Measurements from ENCODE around the gene TM6SF1. TPM values are rescaled to one million over a fixed set of nuclear protein-coding genes. Genes with fewer than 3 reads are reported as not detected.

TM6SF1 gene
- total RNA-seq, 4 donors from 2014 or later = 1.7 to 10.5 (median 3.9) TPM

GRCh38 chr15:83099290-83099689 is 8.2 kb upstream of the TM6SF1 start:
- no peaks in the 10 kb centered on the region for H3K4me1 ChIP-seq
- no peaks in the 10 kb centered on the region for H3K27me3 ChIP-seq
- no peak for TF ChIP-seq POLR2A (IDR thresholded peaks at IDR 0.05)
- TF ChIP-seq, protein P1, sequence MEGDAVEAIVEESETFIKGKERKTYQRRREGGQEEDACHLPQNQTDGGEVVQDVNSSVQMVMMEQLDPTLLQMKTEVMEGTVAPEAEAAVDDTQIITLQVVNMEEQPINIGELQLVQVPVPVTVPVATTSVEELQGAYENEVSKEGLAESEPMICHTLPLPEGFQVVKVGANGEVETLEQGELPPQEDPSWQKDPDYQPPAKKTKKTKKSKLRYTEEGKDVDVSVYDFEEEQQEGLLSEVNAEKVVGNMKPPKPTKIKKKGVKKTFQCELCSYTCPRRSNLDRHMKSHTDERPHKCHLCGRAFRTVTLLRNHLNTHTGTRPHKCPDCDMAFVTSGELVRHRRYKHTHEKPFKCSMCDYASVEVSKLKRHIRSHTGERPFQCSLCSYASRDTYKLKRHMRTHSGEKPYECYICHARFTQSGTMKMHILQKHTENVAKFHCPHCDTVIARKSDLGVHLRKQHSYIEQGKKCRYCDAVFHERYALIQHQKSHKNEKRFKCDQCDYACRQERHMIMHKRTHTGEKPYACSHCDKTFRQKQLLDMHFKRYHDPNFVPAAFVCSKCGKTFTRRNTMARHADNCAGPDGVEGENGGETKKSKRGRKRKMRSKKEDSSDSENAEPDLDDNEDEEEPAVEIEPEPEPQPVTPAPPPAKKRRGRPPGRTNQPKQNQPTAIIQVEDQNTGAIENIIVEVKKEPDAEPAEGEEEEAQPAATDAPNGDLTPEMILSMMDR (IDR thresholded peaks at IDR 0.05) = no peak
- no peak overlapping the region for H3K4me3 ChIP-seq
- intact Hi-C loops (cut with DNase I; ENCODE audit: low total_unique reads) = no loop called here
- no peaks in the 10 kb centered on the region for H3K36me3 ChIP-seq
- H3K9me3 ChIP-seq = peaks cover 0 to 3% of the 10 kb centered on the region in 2 donors
- no peak for DNase-seq
- H3K27ac ChIP-seq = no peak overlapping the region

GRCh38 chr15:83100097-83100646 is 7.3 kb upstream of the TM6SF1 start:
- no peaks in the 10 kb centered on the region for H3K36me3 ChIP-seq
- no peak overlapping the region for H3K27ac ChIP-seq
- TF ChIP-seq, protein P1 (IDR thresholded peaks at IDR 0.05) = no peak
- no peak for TF ChIP-seq POLR2A (IDR thresholded peaks at IDR 0.05)
- no peaks in the 10 kb centered on the region for H3K4me1 ChIP-seq
- no peak for DNase-seq
- no peaks in the 10 kb centered on the region for H3K27me3 ChIP-seq
- intact Hi-C loops (cut with DNase I; ENCODE audit: low total_unique reads) = no loop called here
- H3K9me3 ChIP-seq = peaks cover 0 to 3% of the 10 kb centered on the region in 2 donors
- H3K4me3 ChIP-seq = no peak overlapping the region

DNA sequence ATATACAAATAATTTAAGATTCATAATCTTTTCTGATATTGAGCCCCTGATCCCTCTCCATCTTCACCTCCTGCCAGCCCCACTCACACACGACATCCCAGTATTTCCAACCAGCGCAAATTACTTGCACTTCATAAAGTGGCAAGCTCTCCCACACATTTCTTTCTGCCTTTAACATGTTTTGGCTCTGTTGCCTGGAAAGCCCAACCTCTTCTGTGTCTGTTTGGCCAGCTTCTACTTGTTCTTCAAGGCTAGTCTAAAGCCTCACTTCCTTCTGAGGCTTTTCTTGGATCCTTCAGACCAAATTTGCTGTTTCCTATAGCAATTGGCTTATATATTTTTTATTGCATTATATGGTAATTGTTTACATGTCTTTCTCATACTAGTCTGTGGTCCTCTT is 5.1 kb upstream of the TM6SF1 start:
- TF ChIP-seq, protein P1 (IDR thresholded peaks at IDR 0.05) = no peak
- no peak for TF ChIP-seq POLR2A (IDR thresholded peaks at IDR 0.05)
- Histone ChIP-seq H3K27ac (no peak overlapping the region), H3K36me3 (no peaks in the 10 kb centered on the region), H3K4me3 (no peak overlapping the region), H3K4me1 (peaks cover 0 to 3% of the 10 kb centered on the region in 2 donors), H3K9me3 (peaks cover 0 to 3% of the 10 kb centered on the region in 2 donors), H3K27me3 (no peaks in the 10 kb centered on the region)
- intact Hi-C loops (cut with DNase I; ENCODE audit: low total_unique reads) = no loop called here
- DNase-seq = no peak

DNA sequence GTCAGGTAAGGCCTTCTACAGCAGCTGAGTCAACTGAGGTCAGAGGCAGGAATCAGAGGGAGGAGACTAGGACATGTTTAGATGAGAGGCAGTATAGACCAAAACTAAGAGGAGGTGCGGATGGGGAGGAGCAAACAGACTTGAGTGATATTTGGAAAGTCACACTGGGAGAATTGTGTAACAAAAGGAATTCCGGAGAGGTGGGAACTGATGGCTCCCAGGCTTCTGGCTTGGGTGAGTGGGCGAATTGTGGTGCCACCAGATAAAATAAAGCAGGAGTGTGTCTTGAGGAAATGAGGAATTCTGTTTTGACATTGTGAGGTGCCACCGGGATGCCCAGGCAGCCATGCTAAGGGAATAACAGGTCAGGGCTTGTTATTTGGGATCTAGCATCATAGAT is 3.3 kb upstream of the TM6SF1 start:
- DNase-seq = no peak
- Histone ChIP-seq H3K27me3 (no peaks in the 10 kb centered on the region), H3K27ac (no peak overlapping the region), H3K4me1 (peaks cover 0 to 10% of the 10 kb centered on the region in 2 donors), H3K4me3 (no peak overlapping the region), H3K9me3 (no peaks in the 10 kb centered on the region), H3K36me3 (no peaks in the 10 kb centered on the region)
- intact Hi-C loops (cut with DNase I; ENCODE audit: low total_unique reads) = no loop called here
- TF ChIP-seq POLR2A (IDR thresholded peaks at IDR 0.05) = no peak
- TF ChIP-seq, protein P1 (IDR thresholded peaks at IDR 0.05) = no peak

GRCh38 chr15:83105440-83105839 is 2.0 kb upstream of the TM6SF1 start:
- TF ChIP-seq, protein P1 (IDR thresholded peaks at IDR 0.05) = no peak
- TF ChIP-seq POLR2A (IDR thresholded peaks at IDR 0.05) = no peak
- H3K36me3 ChIP-seq = no peaks in the 10 kb centered on the region
- H3K27me3 ChIP-seq = no peaks in the 10 kb centered on the region
- H3K4me3 ChIP-seq = no peak overlapping the region
- no peak overlapping the region for H3K27ac ChIP-seq
- no peak for DNase-seq
- H3K9me3 ChIP-seq = no peaks in the 10 kb centered on the region
- intact Hi-C loops (cut with DNase I; ENCODE audit: low total_unique reads) = no loop called here
- H3K4me1 ChIP-seq = peaks cover 0 to 10% of the 10 kb centered on the region in 2 donors
